Activated CD4-positive, alpha-beta memory T cell treated with anti-CD3 and anti-CD28 coated beads for 36 hours (primary cell): ENCODE results near the gene SMIM3. TPM values are rescaled to one million over a fixed set of nuclear protein-coding genes. Genes with fewer than 3 reads are reported as not detected.

Source experiments
- CTCF ChIA-PET: fragments of 350-600 bp; sonication (Branson Sonifier 250); formaldehyde crosslinking; loops from one replicate; lab custom pipeline; 2021; ENCODE audit warnings: antibody characterized with exemption, inconsistent platforms; lab: Charles Lee
- POLR2A ChIA-PET: fragments of 350-600 bp; sonication (Branson Sonifier 250); formaldehyde crosslinking; loops from one replicate; lab custom pipeline; 2021; ENCODE audit warnings: antibody characterized with exemption; lab: Charles Lee
- DNase-seq: peaks from one replicate; pipeline ENCODE4 v3.0.0-alpha.2; 2020
- H3K27ac Mint-ChIP-seq: one replicate; pipeline ENCODE4 v1.8.0; 2021; ENCODE audit warnings: mixed read lengths
- H3K27me3 Mint-ChIP-seq: one replicate; pipeline ENCODE4 v1.8.0; 2021; ENCODE audit warnings: mixed read lengths
- H3K36me3 Mint-ChIP-seq: one replicate; pipeline ENCODE4 v1.8.0; 2021; ENCODE audit warnings: mixed read lengths
- H3K4me1 Mint-ChIP-seq: one replicate; pipeline ENCODE4 v1.8.0; 2021; ENCODE audit warnings: low read depth, mixed read lengths
- H3K4me3 Mint-ChIP-seq: one replicate; pipeline ENCODE4 v1.8.0; 2021; ENCODE audit warnings: mild to moderate bottlenecking, mixed read lengths
- H3K9me3 Mint-ChIP-seq: one replicate; pipeline ENCODE4 v1.8.0; 2021; ENCODE audit warnings: mixed read lengths
- intact Hi-C: fragments of 100-400 bp; cut with micrococcal nuclease; formaldehyde crosslinking; loops from one replicate; pipeline ENCODE4 v1.15.1; 2023
- total RNA-seq, 2 experiments: library from RNA; stranded (reverse); gene quantifications; one replicate each; pipeline ENCODE4 v1.2.3, GENCODE V29; 2021

Gene SMIM3
- total RNA-seq, 2 experiments from 2014 or later = 22.4 to 22.8 TPM

DNA sequence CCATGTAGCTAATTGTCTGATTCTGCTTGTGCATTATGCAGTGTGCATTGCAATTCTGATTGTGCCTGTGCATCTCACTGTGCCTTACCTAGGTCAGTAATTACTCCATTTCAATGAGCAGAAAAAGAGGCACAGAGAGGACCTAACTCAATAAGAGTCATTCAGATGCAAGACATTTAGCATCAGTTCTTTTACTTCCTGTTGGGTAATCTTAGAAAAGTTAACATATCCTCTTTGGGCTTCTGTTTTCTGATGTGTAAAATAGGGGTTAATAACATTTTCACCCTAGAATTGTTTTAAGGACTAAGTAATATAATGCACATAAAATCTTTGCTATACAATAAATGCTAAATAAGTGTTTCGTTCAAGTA is 12.8 kb upstream of the SMIM3 start:
- H3K4me3 Mint-ChIP-seq = no peak overlapping the region
- no peaks in the 10 kb centered on the region for H3K9me3 Mint-ChIP-seq
- no peaks in the 10 kb centered on the region for H3K36me3 Mint-ChIP-seq
- POLR2A ChIA-PET = no interaction called here
- intact Hi-C loops = no loop called here
- CTCF ChIA-PET = interaction anchor here (1.6 kb wide), 1 partner anchor 13 kb away, joined by 6 read pairs; the partner anchor contains the start of gene SMIM3
- DNase-seq = no peak
- peaks cover 2% of the 10 kb centered on the region for H3K27me3 Mint-ChIP-seq
- H3K4me1 Mint-ChIP-seq = peaks cover 3% of the 10 kb centered on the region
- no peak overlapping the region for H3K27ac Mint-ChIP-seq

DNA sequence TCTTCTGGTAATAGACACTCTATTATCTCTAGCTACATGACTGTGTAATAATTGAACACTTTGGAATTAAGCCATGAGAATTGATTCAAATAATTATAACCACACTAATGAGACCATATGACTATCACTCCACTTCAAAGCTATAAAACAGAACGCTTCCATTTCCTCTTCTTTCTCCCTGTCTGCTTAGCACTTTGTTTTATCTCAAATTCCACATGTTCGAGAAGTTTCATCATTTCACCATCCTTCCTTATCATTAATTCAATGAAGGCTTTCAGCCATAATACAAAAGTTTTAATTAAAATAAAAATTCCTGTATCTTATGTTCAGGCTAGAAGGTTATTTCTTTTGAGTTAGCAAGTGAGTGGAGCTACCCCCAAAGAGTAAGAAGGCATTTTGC is 12.3 kb upstream of the SMIM3 start:
- Mint-ChIP-seq H3K27me3 (peaks cover 2% of the 10 kb centered on the region), H3K36me3 (no peaks in the 10 kb centered on the region), H3K4me1 (peaks cover 7% of the 10 kb centered on the region), H3K9me3 (no peaks in the 10 kb centered on the region), H3K4me3 (no peak overlapping the region), H3K27ac (no peak overlapping the region)
- ChIA-PET POLR2A (no interaction called here), CTCF (interaction anchor here (1.6 kb wide), 1 partner anchor 13 kb away, joined by 6 read pairs; the partner anchor contains the start of gene SMIM3)
- intact Hi-C loops = no loop called here
- no peak for DNase-seq

DNA sequence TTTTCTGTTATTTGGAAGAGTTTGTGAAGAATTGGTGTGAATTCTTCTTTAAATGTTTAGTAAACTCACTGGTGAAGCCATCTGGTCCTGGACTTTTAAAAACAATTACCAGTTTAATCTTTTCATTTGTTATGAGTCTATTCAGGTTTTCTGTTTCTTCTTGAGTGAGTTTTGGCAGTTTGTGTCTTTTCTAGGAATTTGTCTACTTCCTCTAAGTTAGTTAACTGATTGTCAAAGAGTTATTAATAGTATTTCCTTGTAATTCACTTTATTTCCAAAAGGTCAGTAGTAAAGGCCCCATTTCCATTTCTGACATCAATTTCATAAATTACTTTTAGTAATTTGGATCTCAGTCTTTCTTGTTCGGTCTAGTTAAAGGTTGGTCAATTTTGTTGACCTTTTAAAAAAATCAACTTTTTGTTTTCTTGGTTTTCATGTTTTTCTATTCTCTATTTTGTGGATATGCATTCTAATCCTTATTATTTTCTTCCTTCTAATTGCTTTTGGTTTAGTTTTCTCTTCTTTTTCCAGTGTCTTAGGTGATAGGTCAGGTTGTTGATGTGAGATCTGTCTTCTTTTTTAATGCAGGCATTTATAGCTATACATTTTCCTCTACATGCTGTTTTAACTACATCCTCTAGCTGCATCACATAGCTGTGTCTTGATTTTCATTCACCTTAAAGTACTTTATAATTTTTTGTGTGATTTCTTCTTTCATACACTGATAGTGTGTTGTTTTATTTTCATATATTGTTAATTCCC is 7.3 kb upstream of the SMIM3 start:
- Mint-ChIP-seq H3K4me3 (no peak overlapping the region), H3K27me3 (peaks cover 2% of the 10 kb centered on the region), H3K9me3 (no peaks in the 10 kb centered on the region)

DNA sequence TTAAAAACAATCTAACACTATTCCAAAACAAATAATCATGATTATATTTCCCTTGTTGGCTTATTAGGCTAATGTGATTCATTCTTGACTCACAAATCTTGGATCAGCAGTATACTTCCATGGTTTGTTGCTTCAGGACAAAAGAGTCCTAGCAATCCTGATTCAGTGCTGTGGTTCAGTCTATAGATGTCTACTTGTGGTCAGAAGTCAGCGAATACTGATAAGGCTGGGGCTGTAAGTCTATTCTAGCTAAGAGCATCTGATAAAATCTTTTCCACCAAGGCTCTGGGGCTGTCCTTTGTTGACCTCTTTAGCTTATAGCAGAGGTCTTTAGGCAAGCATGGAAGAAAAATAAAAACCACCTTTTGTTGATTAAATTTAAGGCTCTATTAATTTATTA is 4.4 kb upstream of the SMIM3 start:
- intact Hi-C loops = no loop called here
- peaks cover 16% of the 10 kb centered on the region for H3K4me1 Mint-ChIP-seq
- H3K36me3 Mint-ChIP-seq = no peaks in the 10 kb centered on the region
- DNase-seq = no peak
- ChIA-PET POLR2A (no interaction called here), CTCF (interaction anchor here (1.0 to 1.1 kb wide), 2 partner anchors 28 to 74 kb away, joined by 3 read pairs; no protein-coding TSS in a partner anchor)
- peaks cover 2% of the 10 kb centered on the region for H3K27me3 Mint-ChIP-seq
- H3K27ac Mint-ChIP-seq = no peak overlapping the region
- H3K9me3 Mint-ChIP-seq = no peaks in the 10 kb centered on the region
- H3K4me3 Mint-ChIP-seq = no peak overlapping the region

More for the DNA sequence above, 7.3 kb upstream of the SMIM3 start:
- intact Hi-C loops = no loop called here
- ChIA-PET CTCF (no interaction called here), POLR2A (no interaction called here)
- Mint-ChIP-seq H3K4me1 (peaks cover 7% of the 10 kb centered on the region), H3K27ac (no peak overlapping the region), H3K36me3 (no peaks in the 10 kb centered on the region)
- DNase-seq = no peak

DNA sequence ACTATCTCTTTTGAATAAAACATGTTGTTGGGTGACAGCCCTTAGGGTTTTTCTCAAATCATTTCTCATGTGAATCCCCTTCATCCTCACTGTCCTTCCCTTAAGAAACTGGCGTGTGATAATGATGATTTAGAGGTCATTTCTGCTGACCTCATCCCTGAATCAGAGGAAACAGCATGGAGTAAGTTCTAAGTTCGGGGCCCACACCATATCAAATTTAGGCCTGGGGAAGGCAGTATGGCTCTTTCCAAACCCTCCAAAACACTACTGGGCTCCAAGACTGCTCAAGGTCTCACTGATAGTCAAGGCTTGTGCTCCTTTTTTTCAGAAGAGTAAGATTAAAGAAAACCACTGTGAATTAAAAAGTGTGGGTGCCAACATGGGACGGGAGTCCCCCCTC is 872 bp upstream of the SMIM3 start:
- intact Hi-C loops = no loop called here
- Mint-ChIP-seq H3K27ac (peak overlapping the region; percentile 72), H3K27me3 (peaks cover 2% of the 10 kb centered on the region), H3K9me3 (no peaks in the 10 kb centered on the region), H3K36me3 (no peaks in the 10 kb centered on the region), H3K4me3 (peak overlapping the region; percentile 99), H3K4me1 (peaks cover 43% of the 10 kb centered on the region)
- ChIA-PET CTCF (interaction anchor here (1.4 to 4.0 kb wide), 11 partner anchors 11 to 218 kb away, joined by 4 to 38 read pairs (median 14); partner anchors contain the start of genes DCTN4, IRGM and RBM22), POLR2A (no interaction called here)
- DNase-seq = no peak

DNA sequence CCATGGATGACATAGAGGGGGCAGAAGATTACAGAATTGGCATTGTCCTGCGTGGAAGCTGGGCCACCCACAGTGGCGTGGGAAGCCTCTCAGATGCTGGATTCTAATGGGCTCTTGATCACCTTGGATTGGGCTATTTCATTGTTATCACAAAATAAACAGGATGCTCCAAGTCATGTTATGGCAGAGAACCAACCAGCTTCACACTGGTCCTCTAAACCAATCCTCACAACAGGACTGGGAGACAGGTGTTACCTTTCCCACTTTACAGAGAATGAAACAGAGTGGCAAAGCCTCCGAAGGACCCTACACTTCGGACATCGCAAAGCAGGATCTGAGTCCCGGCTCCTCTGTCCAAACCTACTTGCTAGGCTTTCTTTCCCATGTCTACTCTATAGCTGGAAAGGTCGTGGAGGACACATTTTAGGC is 455 bp upstream of the SMIM3 start:
- no peak for DNase-seq
- H3K4me3 Mint-ChIP-seq = peak overlapping the region; percentile 99
- CTCF ChIA-PET = interaction anchor here (0.8 to 4.0 kb wide), 12 partner anchors 11 to 338 kb away, joined by 3 to 38 read pairs (median 11); partner anchors contain the start of genes DCTN4, IRGM and RBM22
- POLR2A ChIA-PET = interaction anchor here (0.7 to 1.6 kb wide), 5 partner anchors 12 to 78 kb away, joined by 3 to 9 read pairs (median 3); partner anchors contain the start of genes DCTN4, IRGM and RBM22
- intact Hi-C loops = no loop called here
- no peaks in the 10 kb centered on the region for H3K36me3 Mint-ChIP-seq
- H3K4me1 Mint-ChIP-seq = peaks cover 47% of the 10 kb centered on the region
- H3K9me3 Mint-ChIP-seq = no peaks in the 10 kb centered on the region
- H3K27ac Mint-ChIP-seq = peak overlapping the region; percentile 72
- peaks cover 2% of the 10 kb centered on the region for H3K27me3 Mint-ChIP-seq

DNA sequence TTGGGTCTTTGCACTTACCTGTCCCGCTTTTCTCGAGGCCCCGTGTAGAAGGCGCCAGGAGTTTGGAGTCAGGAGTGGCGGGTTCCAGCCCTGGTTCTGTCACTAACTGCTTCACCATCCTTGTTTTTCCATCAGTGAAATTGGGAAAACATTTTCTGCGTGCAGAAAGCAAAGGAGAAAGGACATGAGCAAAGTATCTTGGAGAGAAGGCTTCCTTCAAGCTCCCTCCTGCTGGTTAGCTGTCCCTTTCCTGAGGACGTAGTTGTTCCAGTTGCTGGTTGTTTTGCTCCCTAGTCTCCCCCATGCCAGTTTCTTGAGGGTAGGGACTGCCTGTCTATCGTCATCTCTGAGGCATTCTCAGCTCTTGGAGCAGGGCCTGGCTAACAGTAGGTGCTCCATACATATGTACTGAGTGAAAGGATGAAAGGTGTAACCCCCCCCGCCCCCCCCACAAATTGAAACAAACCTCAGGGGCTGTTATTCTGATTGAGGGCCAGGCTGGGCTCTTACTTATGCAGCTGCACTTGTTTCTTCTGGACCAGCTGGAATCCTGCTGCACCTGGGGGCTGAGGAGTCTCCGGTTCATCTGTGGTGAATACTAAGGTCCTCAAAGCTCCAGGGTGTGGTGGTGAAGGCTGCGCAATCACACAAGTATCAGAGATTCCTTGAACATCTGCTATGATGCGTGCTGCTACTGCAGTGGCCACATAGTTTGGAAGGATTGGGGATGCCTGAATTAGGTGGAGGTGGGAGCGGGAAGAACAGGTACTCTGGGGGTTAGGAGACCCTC is 1.0 kb downstream of the SMIM3 start:
- H3K27me3 Mint-ChIP-seq = no peaks in the 10 kb centered on the region
- no peak for DNase-seq
- intact Hi-C loops = loop anchor here (1.0 to 10.0 kb wide), 9 partner anchors 11 to 475 kb away; partner anchors contain the start of gene GM2A
- ChIA-PET CTCF (interaction anchor here (0.7 to 4.0 kb wide), 13 partner anchors 9 to 220 kb away, joined by 3 to 38 read pairs (median 6); partner anchors contain the start of genes DCTN4, IRGM and RBM22), POLR2A (interaction anchor here (0.5 to 1.6 kb wide), 7 partner anchors 10 to 232 kb away, joined by 3 to 9 read pairs (median 3); partner anchors contain the start of gene RBM22)
- H3K4me1 Mint-ChIP-seq = peaks cover 56% of the 10 kb centered on the region
- peak overlapping the region; percentile 99 for H3K4me3 Mint-ChIP-seq
- H3K27ac Mint-ChIP-seq = peak overlapping the region; percentile 89
- H3K36me3 Mint-ChIP-seq = no peaks in the 10 kb centered on the region
- no peaks in the 10 kb centered on the region for H3K9me3 Mint-ChIP-seq

DNA sequence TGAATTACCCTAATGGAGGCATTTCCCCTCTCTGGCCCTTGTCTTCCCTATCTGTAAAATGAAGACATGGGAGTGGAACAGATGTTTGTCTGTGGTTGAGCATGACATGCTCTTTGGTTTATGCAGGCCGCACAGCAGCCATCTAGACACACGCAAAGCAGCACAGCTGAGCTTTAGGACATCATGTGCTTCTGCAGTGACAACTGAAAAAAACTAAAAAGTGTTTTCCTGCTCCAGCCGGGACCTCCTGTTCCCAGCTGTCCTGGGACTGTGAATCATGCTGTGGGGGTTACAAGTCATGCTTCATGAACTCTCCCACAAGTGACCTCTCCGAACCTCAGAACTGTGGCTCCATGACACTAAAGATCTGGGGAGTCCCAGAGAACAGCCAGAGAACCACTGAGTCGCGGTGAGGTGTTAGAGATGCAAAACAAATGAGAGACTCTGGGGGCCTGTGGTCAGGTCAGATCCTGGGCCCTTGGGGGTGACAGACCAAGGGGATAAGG is 1.7 kb downstream of the SMIM3 start:
- DNase-seq = peak; percentile 65
- ChIA-PET CTCF (interaction anchor here (1.4 to 4.0 kb wide), 7 partner anchors 9 to 221 kb away, joined by 3 to 38 read pairs (median 27); partner anchors contain the start of genes DCTN4, IRGM and RBM22), POLR2A (interaction anchor here (0.8 to 1.2 kb wide), 3 partner anchors 45 to 79 kb away, joined by 3 read pairs; partner anchors contain the start of gene RBM22)
- H3K9me3 Mint-ChIP-seq = peaks cover 1% of the 10 kb centered on the region
- H3K36me3 Mint-ChIP-seq = no peaks in the 10 kb centered on the region
- peak overlapping the region; percentile 99 for H3K4me3 Mint-ChIP-seq
- H3K4me1 Mint-ChIP-seq = peaks cover 60% of the 10 kb centered on the region
- intact Hi-C loops = loop anchor here (1.0 to 10.0 kb wide), 6 partner anchors 10 to 475 kb away; partner anchors contain the start of gene GM2A
- peak overlapping the region; percentile 89 for H3K27ac Mint-ChIP-seq
- H3K27me3 Mint-ChIP-seq = no peaks in the 10 kb centered on the region

DNA sequence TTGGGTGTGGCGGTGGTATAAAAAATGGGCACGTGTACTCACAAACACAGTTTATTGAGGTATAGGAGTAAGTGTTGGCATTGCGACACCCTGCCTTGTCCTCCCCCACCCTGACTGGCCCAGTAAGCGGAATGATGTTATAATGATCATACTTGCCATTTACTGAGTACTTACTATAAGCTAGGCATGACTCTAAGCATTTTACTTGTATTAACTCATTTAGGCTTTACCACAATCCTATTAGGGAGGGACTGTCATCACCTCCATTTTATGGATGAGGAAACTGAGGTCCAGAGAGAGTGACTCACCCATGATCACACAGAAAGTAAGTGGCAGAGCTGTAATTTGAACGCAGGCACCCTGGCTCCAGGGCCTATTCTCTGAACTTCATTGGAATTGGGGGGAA is 2.3 kb downstream of the SMIM3 start:
- Mint-ChIP-seq H3K27ac (peak overlapping the region; percentile 89), H3K4me3 (no peak overlapping the region), H3K27me3 (no peaks in the 10 kb centered on the region), H3K36me3 (peaks cover 1% of the 10 kb centered on the region), H3K9me3 (peaks cover 4% of the 10 kb centered on the region), H3K4me1 (peaks cover 64% of the 10 kb centered on the region)
- peak; percentile 42 for DNase-seq
- intact Hi-C loops = loop anchor here (1.0 to 10.0 kb wide), 6 partner anchors 9 to 474 kb away; partner anchors contain the start of gene GM2A
- POLR2A ChIA-PET = interaction anchor here (1.2 kb wide), 1 partner anchor 80 kb away, joined by 3 read pairs; the partner anchor contains the start of gene RBM22
- CTCF ChIA-PET = interaction anchor here (1.2 to 4.0 kb wide), 6 partner anchors 8 to 80 kb away, joined by 3 to 38 read pairs (median 24); partner anchors contain the start of genes IRGM and RBM22

DNA sequence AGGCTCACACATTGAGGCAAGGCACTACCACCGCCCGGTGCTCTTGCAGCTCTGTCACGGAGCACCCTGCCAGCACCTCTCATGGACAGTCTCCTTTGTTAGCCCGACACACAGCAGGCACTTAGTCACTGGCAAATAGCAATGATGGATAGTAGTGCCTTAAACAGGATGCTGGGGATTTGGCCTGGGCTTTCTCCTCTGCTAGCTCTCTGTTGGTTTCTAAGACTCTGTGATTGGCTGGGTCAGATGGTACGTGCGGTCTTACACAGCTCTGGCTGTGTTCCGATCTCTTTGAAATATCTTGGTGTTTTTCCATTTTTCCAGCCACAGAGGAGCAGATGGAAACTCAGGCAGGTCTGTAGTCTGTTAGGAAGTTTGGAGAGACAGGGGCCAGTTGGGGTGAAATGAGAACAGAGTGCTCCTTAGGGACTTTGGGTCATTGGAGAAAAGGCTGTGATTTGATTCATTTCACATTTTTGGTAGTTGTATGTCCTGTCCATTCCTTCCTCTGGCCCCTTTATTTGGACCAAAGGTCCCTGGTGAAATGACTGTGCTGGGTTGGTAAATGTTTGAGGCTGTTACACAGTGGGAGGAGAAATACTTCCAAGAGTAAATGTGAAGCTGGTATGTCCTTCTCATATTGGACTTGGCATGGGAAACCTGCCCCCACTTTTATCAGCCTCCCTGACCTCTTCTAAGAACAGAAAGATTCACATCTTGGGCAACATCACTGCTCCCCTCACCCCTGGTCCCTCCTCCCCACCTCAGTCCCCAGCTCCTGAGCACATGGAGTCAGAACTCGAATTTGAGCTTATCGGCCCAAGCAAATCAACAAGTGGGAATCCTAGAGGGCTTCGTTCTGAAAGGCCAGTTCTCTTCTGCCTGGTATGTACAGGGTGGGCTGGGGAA is 3.4 kb downstream of the SMIM3 start:
- Mint-ChIP-seq H3K9me3 (peaks cover 8% of the 10 kb centered on the region), H3K27ac (peak overlapping the region; percentile 89), H3K27me3 (no peaks in the 10 kb centered on the region), H3K4me3 (peak overlapping the region; percentile 2), H3K36me3 (peaks cover 5% of the 10 kb centered on the region), H3K4me1 (peaks cover 75% of the 10 kb centered on the region)
- intact Hi-C loops = loop anchor here (5.0 to 10.0 kb wide), 5 partner anchors 45 to 473 kb away; partner anchors contain the start of gene GM2A
- ChIA-PET CTCF (interaction anchor here (1.1 to 3.8 kb wide), 6 partner anchors 8 to 332 kb away, joined by 3 to 38 read pairs (median 10); partner anchors contain the start of genes IRGM and RBM22), POLR2A (interaction anchor here (0.7 to 2.0 kb wide), 4 partner anchors 14 to 64 kb away, joined by 3 to 13 read pairs (median 3); partner anchors contain the start of genes DCTN4 and IRGM)
- DNase-seq = no peak
